SK-N-SH (cell line): ENCODE data around the gene TANC1. TPM values are rescaled to one million over a fixed set of nuclear protein-coding genes. Genes with fewer than 3 reads are reported as not detected.

ENCODE experiments used
- CTCF ChIA-PET: fragments of 300-600, 350-600 bp; formaldehyde crosslinking; extraction: SDS; loops from one replicate; lab custom pipeline; 2021; lab: Yijun Ruan, JAX
- POLR2A ChIA-PET: fragments of 350-600 bp; sonication (Branson Sonifier 250); formaldehyde crosslinking; extraction: SDS; loops from one replicate; lab custom pipeline; 2020; ENCODE audit warnings: antibody characterized with exemption, inconsistent platforms; lab: Yijun Ruan, JAX
- DNase-seq: peaks from one replicate; pipeline ENCODE4 v3.0.0; 2012
- H2AFZ ChIP-seq: fragments of 200-600 bp; sonication (generic); 2 replicates; pipeline ENCODE4 v1.8.1; 2016; ENCODE audit warnings: antibody characterized with exemption, mild to moderate bottlenecking, low read depth
- H3F3A ChIP-seq: fragments of 200-600 bp; sonication (generic); replicated peaks from 2 replicates; pipeline ENCODE3; 2016; ENCODE audit warnings: antibody characterized with exemption, mild to moderate bottlenecking; ENCODE audit not compliant: insufficient read depth
- H3K27ac ChIP-seq, 2 experiments: fragments of 200-500 bp in 1 of 2; fragments of 200-600 bp in 1 of 2; sonication (Bioruptor generic) in 1 of 2; sonication (generic), shearing (Covaris generic) in 1 of 2; 2 replicates each; pipeline versions ENCODE4 v1.5.1 to v1.6.1; 2014 to 2016; ENCODE audit warnings: low read depth in 2 of 2, inconsistent platforms in 1 of 2, low read length in 1 of 2, mild to moderate bottlenecking in 1 of 2, mixed read lengths in 1 of 2
- H3K27me3 ChIP-seq: fragments of 200-600 bp; sonication (generic), shearing (Covaris generic); 2 replicates; pipeline ENCODE4 v1.6.1; 2016; ENCODE audit warnings: mixed run types; ENCODE audit not compliant: insufficient read depth
- H3K36me3 ChIP-seq, 2 experiments: fragments of 200-500 bp in 1 of 2; fragments of 200-600 bp in 1 of 2; sonication (Bioruptor generic) in 1 of 2; sonication (generic) in 1 of 2; replicated peaks in 1 of 2; 2 replicates each; pipeline versions ENCODE3 to v1.5.1; 2014 to 2016; ENCODE audit warnings: low read length in 1 of 2, mild to moderate bottlenecking in 1 of 2; ENCODE audit not compliant: insufficient read depth in 2 of 2, control insufficient read depth in 1 of 2
- H3K4me1 ChIP-seq, 2 experiments: fragments of 200-500 bp in 1 of 2; fragments of 200-600 bp in 1 of 2; sonication (Bioruptor generic) in 1 of 2; sonication (generic), shearing (Covaris generic) in 1 of 2; 2 replicates each; pipeline versions ENCODE4 v1.5.1 to v1.6.1; 2014 to 2016; ENCODE audit warnings: low read depth in 1 of 2, low read length in 1 of 2, mixed run types in 1 of 2; ENCODE audit not compliant: insufficient read depth in 2 of 2, control insufficient read depth in 1 of 2
- H3K4me2 ChIP-seq: fragments of 200-600 bp; sonication (generic), shearing (Covaris generic); 2 replicates; pipeline ENCODE4 v1.6.1; 2017; ENCODE audit warnings: mixed run types
- H3K4me3 ChIP-seq, 2 experiments: fragments of 200-500 bp in 1 of 2; fragments of 200-600 bp in 1 of 2; sonication (Bioruptor generic) in 1 of 2; sonication (generic), shearing (Covaris generic) in 1 of 2; 2 replicates each; pipeline versions ENCODE4 v1.5.1 to v1.8.1; 2014 to 2016; ENCODE audit warnings: low read depth in 2 of 2, inconsistent platforms in 1 of 2, low read length in 1 of 2, mild to moderate bottlenecking in 1 of 2, mixed read lengths in 1 of 2, moderate library complexity in 1 of 2
- H3K79me2 ChIP-seq: fragments of 200-600 bp; sonication (generic); 2 replicates; pipeline ENCODE4 v1.8.1; 2017; ENCODE audit warnings: mild to moderate bottlenecking; ENCODE audit not compliant: insufficient read depth
- H3K9ac ChIP-seq: fragments of 200-600 bp; sonication (generic); 2 replicates; pipeline ENCODE4 v1.6.1; 2017; ENCODE audit warnings: mixed run types
- H3K9me2 ChIP-seq: fragments of 200-600 bp; sonication (generic); 2 replicates; pipeline ENCODE4 v1.6.1; 2017; ENCODE audit warnings: mixed run types
- H3K9me3 ChIP-seq: fragments of 200-600 bp; sonication (generic); 2 replicates; pipeline ENCODE4 v1.6.1; 2017; ENCODE audit warnings: mixed run types, mild to moderate bottlenecking, moderate library complexity
- H4K20me1 ChIP-seq: fragments of 200-600 bp; sonication (generic); 2 replicates; pipeline ENCODE4 v1.6.1; 2017; ENCODE audit warnings: mild to moderate bottlenecking, mixed run types; ENCODE audit not compliant: insufficient read depth
- CHD2 ChIP-seq: fragments of 150-350 bp; IDR thresholded peaks from 2 replicates; pipeline ENCODE4 v1.6.1; 2018; ENCODE audit warnings: low read length; ENCODE audit not compliant: partially characterized antibody
- FOXJ3 ChIP-seq: sonication (generic); formaldehyde crosslinking; IDR thresholded peaks from 2 replicates; pipeline ENCODE4 v1.5.1; 2020; ENCODE audit warnings: mild to moderate bottlenecking, missing genetic modification reagents
- JUND ChIP-seq: IDR thresholded peaks from 2 replicates; pipeline ENCODE4 v1.4.0; 2012
- MEF2A ChIP-seq: IDR thresholded peaks from 2 replicates; pipeline ENCODE4 v1.4.0; 2012; ENCODE audit warnings: low read depth, borderline replicate concordance
- MXI1 ChIP-seq: IDR thresholded peaks from 2 replicates; pipeline ENCODE4 v1.6.1; 2012; ENCODE audit warnings: mild to moderate bottlenecking, low read depth, low read length, improper control_type of control experiment
- RAD21 ChIP-seq: IDR thresholded peaks from 2 replicates; pipeline ENCODE4 v1.6.1; 2012; ENCODE audit warnings: mild to moderate bottlenecking, low read length
- RCOR1 ChIP-seq: fragments of 150-350 bp; IDR thresholded peaks from 2 replicates; pipeline ENCODE4 v1.6.1; 2017; ENCODE audit warnings: antibody characterized with exemption, low read length
- RFX5 ChIP-seq: IDR thresholded peaks from 2 replicates; pipeline ENCODE4 v1.6.1; 2012; ENCODE audit warnings: mild to moderate bottlenecking, improper control_type of control experiment, low read length
- SMC3 ChIP-seq: IDR thresholded peaks from 2 replicates; pipeline ENCODE4 v1.6.1; 2012; ENCODE audit warnings: low read depth, low read length, improper control_type of control experiment
- WGBS: methylation state at CpG from one replicate; pipeline ENCODE4 v1.1.6; 2017; ENCODE audit warnings: low lambda C conversion rate; 5-methylcytosine and 5-hydroxymethylcytosine counted together
- polyA plus RNA-seq, 3 experiments: library from polyadenylated mRNA; depleted of rRNA; stranded (reverse); fragments of >200 nt; gene quantifications; 2 replicates each; pipeline ENCODE4 v1.2.3, GENCODE V29; 2012
- TF ChIP-seq, protein P1 (sequence below): IDR thresholded peaks from 2 replicates; pipeline ENCODE4 v1.4.0; 2012; ENCODE audit warnings: low read depth
- TF ChIP-seq, protein P2 (sequence below): IDR thresholded peaks from 2 replicates; pipeline ENCODE4; 2012
- TF ChIP-seq, protein P3 (sequence below): fragments of 200-600 bp; sonication (generic); IDR thresholded peaks from 2 replicates; pipeline ENCODE4 v1.6.1; 2017; ENCODE audit warnings: antibody characterized with exemption, mild to moderate bottlenecking, moderate library complexity

Gene TANC1
- polyA plus RNA-seq, 1 of the 3 experiments (the other 2 are of a cell fraction), result 19.2 TPM

DNA sequence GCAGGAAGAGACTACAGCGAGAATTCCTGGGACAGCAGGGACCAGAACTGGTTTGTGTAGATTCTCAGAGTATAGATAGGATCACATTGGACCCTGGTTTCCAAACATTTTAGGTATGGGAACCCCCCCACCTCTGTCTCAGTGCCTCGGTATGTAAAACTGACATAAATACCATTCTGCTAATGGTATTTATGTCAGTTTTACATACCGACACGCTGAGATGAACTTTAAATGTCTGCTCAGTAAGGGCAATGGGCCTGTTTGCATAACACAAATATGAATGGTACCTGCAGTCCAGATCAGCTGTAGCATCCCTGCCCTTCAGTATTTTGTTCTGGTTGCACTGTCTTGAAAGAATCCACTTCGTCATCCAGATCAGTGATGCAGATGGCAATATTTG, 244.9 kb downstream of the TANC1 start:
- TF ChIP-seq MXI1 (no peak), CHD2 (no peak), JUND (no peak), RFX5 (no peak), SMC3 (no peak), RAD21 (no peak)
- TF ChIP-seq, protein P1, sequence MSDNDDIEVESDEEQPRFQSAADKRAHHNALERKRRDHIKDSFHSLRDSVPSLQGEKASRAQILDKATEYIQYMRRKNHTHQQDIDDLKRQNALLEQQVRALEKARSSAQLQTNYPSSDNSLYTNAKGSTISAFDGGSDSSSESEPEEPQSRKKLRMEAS, result no peak
- TF ChIP-seq, protein P2, sequence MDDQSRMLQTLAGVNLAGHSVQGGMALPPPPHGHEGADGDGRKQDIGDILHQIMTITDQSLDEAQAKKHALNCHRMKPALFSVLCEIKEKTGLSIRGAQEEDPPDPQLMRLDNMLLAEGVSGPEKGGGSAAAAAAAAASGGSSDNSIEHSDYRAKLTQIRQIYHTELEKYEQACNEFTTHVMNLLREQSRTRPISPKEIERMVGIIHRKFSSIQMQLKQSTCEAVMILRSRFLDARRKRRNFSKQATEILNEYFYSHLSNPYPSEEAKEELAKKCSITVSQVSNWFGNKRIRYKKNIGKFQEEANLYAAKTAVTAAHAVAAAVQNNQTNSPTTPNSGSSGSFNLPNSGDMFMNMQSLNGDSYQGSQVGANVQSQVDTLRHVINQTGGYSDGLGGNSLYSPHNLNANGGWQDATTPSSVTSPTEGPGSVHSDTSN, result no peak
- TF ChIP-seq, protein P3, sequence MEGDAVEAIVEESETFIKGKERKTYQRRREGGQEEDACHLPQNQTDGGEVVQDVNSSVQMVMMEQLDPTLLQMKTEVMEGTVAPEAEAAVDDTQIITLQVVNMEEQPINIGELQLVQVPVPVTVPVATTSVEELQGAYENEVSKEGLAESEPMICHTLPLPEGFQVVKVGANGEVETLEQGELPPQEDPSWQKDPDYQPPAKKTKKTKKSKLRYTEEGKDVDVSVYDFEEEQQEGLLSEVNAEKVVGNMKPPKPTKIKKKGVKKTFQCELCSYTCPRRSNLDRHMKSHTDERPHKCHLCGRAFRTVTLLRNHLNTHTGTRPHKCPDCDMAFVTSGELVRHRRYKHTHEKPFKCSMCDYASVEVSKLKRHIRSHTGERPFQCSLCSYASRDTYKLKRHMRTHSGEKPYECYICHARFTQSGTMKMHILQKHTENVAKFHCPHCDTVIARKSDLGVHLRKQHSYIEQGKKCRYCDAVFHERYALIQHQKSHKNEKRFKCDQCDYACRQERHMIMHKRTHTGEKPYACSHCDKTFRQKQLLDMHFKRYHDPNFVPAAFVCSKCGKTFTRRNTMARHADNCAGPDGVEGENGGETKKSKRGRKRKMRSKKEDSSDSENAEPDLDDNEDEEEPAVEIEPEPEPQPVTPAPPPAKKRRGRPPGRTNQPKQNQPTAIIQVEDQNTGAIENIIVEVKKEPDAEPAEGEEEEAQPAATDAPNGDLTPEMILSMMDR, result no peak

DNA sequence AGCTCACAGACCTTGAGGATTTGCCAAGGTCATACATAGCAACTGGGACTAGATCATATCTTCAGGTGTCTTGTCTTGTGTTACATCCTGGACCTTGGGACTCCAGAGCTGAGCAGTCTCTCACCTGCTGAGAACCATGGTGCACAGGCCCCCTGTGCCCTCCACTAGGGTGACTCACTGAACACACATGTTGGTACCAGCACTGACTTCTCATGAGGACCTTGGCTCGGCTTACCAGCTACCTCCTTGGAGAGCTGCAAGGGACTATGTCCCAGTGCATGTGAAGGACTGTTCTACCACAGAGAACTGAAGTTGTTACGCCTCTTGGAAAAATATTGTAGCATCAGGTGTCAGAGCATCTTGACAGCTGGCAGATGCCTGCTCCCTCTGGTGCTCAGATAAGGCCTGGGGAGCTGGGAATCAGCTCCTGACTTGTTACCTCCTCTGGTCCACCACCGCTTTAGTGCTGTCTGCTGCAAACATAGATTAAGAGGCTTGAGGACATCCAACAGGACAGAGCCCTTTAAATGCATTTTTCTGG, 246.0 kb downstream of the TANC1 start:
- DNase-seq, result no peak
- ChIA-PET POLR2A (interaction anchor here (0.6 kb wide), 1 partner anchor 402 kb away, joined by 5 read pairs; the partner anchor contains the start of gene BAZ2B), CTCF (interaction anchor here (1.1 to 1.7 kb wide), 2 partner anchors 10 to 95 kb away, joined by 3 to 5 read pairs; no protein-coding TSS in a partner anchor)
- H4K20me1 ChIP-seq, result no peaks in the 10 kb centered on the region
- H3K27me3 ChIP-seq, result no peaks in the 10 kb centered on the region
- peaks cover 0 to 64% of the 10 kb centered on the region in 2 experiments for H3K36me3 ChIP-seq
- H3K4me1 ChIP-seq, result no peaks in the 10 kb centered on the region; a peak in 1 of 4 replicates
- no peak overlapping the region for H3K9ac ChIP-seq
- no peak overlapping the region for H3K4me2 ChIP-seq
- H3K4me3 ChIP-seq, result no peak overlapping the region
- H3K79me2 ChIP-seq, result no peaks in the 10 kb centered on the region
- H3K9me2 ChIP-seq, result no peaks in the 10 kb centered on the region
- no peak overlapping the region for H2AFZ ChIP-seq
- no peak overlapping the region for H3K27ac ChIP-seq
- no peaks in the 10 kb centered on the region for H3F3A ChIP-seq
- no peaks in the 10 kb centered on the region for H3K9me3 ChIP-seq
- 72% methylated on average over 2 of the region's 3 CpGs for WGBS
- TF ChIP-seq RCOR1, result no peak
- TF ChIP-seq FOXJ3 (CRISPR knock-in tag), result no peak
- TF ChIP-seq, protein P2, result no peak
- no peak for TF ChIP-seq MEF2A

More for the DNA sequence above, 244.9 kb downstream of the TANC1 start:
- CTCF ChIA-PET, result no interaction called here
- no peaks in the 10 kb centered on the region; a peak in 1 of 4 replicates for H3K4me1 ChIP-seq
- no peaks in the 10 kb centered on the region for H3K9me3 ChIP-seq
- no peak overlapping the region for H3K27ac ChIP-seq
- no peak overlapping the region for H2AFZ ChIP-seq
- H3K4me2 ChIP-seq, result no peak overlapping the region
- no peaks in the 10 kb centered on the region for H3F3A ChIP-seq
- no peaks in the 10 kb centered on the region for H4K20me1 ChIP-seq
- no peak for DNase-seq
- no peaks in the 10 kb centered on the region for H3K79me2 ChIP-seq
- no peak overlapping the region for H3K9ac ChIP-seq
- H3K4me3 ChIP-seq, result no peak overlapping the region
- WGBS, result 95% methylated on average over 5 of the region's 5 CpGs
- no peaks in the 10 kb centered on the region for H3K9me2 ChIP-seq
- no peaks in the 10 kb centered on the region for H3K27me3 ChIP-seq
- peaks cover 0 to 64% of the 10 kb centered on the region in 2 experiments for H3K36me3 ChIP-seq
- POLR2A ChIA-PET, result no interaction called here
